Gastroesophageal sphincter (tissue), 3 donors: ENCODE results near the gene AUTS2.

Experiments used
- EP300 ChIP-seq: sonication (generic); formaldehyde crosslinking; IDR thresholded peaks from one replicate; pipeline ENCODE4 v1.6.1; 2017; ENCODE audit warnings: antibody characterized with exemption, mild to moderate bottlenecking
- POLR2A ChIP-seq, 2 donors: fragments of 450-650 bp; IDR thresholded peaks; one replicate each; pipeline ENCODE4 v1.6.1; 2017; ENCODE audit warnings: antibody characterized with exemption in 2 of 2, mild to moderate bottlenecking in 2 of 2, moderate library complexity in 1 of 2
- POLR2AphosphoS5 ChIP-seq: sonication (generic); formaldehyde crosslinking; IDR thresholded peaks from one replicate; pipeline ENCODE4 v1.6.1; 2017; ENCODE audit warnings: antibody characterized with exemption
- TF ChIP-seq, protein P1 (sequence below), 4 experiments: fragments of 200-600 bp in 2 of 4; fragments of 450-650 bp in 2 of 4; sonication (generic) in 1 of 4; IDR thresholded peaks; one replicate each; pipeline ENCODE4 v1.5.1; 2017 to 2019; ENCODE audit warnings: antibody characterized with exemption in 4 of 4, mild to moderate bottlenecking in 2 of 4, moderate library complexity in 2 of 4

- TF ChIP-seq, protein P1, sequence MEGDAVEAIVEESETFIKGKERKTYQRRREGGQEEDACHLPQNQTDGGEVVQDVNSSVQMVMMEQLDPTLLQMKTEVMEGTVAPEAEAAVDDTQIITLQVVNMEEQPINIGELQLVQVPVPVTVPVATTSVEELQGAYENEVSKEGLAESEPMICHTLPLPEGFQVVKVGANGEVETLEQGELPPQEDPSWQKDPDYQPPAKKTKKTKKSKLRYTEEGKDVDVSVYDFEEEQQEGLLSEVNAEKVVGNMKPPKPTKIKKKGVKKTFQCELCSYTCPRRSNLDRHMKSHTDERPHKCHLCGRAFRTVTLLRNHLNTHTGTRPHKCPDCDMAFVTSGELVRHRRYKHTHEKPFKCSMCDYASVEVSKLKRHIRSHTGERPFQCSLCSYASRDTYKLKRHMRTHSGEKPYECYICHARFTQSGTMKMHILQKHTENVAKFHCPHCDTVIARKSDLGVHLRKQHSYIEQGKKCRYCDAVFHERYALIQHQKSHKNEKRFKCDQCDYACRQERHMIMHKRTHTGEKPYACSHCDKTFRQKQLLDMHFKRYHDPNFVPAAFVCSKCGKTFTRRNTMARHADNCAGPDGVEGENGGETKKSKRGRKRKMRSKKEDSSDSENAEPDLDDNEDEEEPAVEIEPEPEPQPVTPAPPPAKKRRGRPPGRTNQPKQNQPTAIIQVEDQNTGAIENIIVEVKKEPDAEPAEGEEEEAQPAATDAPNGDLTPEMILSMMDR (IDR thresholded peaks at IDR 0.05), result no peak
- no peak for TF ChIP-seq EP300
- TF ChIP-seq POLR2A (IDR thresholded peaks at IDR 0.05), result no peak
- TF ChIP-seq POLR2AphosphoS5, result no peak
Measured at GRCh38 chr7:70589010-70589409, 990.7 kb downstream of the AUTS2 start.
